Renal cortical epithelial cell (primary cell): ENCODE results near the gene RAB5IF. TPM values are rescaled to one million over a fixed set of nuclear protein-coding genes. Genes with fewer than 3 reads are reported as not detected.

ENCODE experiments used
- total RNA-seq: library from RNA; depleted of rRNA; stranded (reverse); fragments of >200 nt; gene quantifications from 2 replicates; pipeline ENCODE4 v1.2.3, GENCODE V29; 2014

RAB5IF gene
- total RNA-seq, 1 donor from 2014 or later: 97.6 TPM

Other genes starting within 250 kb of the RAB5IF start
- 1.6 and 3.5 TPM in 2 replicates for gene MYL9, start 64.3 kb upstream of the RAB5IF start, total RNA-seq
- 13.4 and 21.5 TPM in 2 replicates for gene TGIF2, start 32.2 kb upstream of the RAB5IF start, total RNA-seq
- not detected in 2 replicates for gene SLA2, start 40.4 kb downstream of the RAB5IF start, total RNA-seq
- 28.3 and 34.5 TPM in 2 replicates for gene NDRG3, start 140.3 kb downstream of the RAB5IF start, total RNA-seq
- gene DSN1, start 168.0 kb downstream of the RAB5IF start, total RNA-seq: 8.1 and 19.1 TPM in 2 replicates